B cell (primary cell): ENCODE results near the gene PBXIP1. TPM values are rescaled to one million over a fixed set of nuclear protein-coding genes. Genes with fewer than 3 reads are reported as not detected.
"Not testable (repeated sequence)": the region's sequence is repeated elsewhere in the genome, so short reads cannot be mapped to it uniquely, and the experiment has no call there.

ENCODE experiments used
- ATAC-seq: fragments of 200-7000 bp; cut with Tn5 transposase; one replicate; pipeline ENCODE4 v1.10.0; 2021; ENCODE audit warnings: low read depth, mild to moderate bottlenecking, moderate number of reproducible peaks, moderate library complexity
- CTCF ChIA-PET: fragments of 350-600 bp; sonication (Branson Sonifier 250); formaldehyde crosslinking; loops from one replicate; lab custom pipeline; 2021; ENCODE audit warnings: antibody characterized with exemption, inconsistent platforms; lab: Charles Lee
- POLR2A ChIA-PET: fragments of 350-600 bp; sonication (Branson Sonifier 250); formaldehyde crosslinking; loops from one replicate; lab custom pipeline; 2021; ENCODE audit warnings: antibody characterized with exemption; lab: Charles Lee
- DNase-seq: peaks from one replicate; pipeline ENCODE4 v3.0.0; 2013
- H2AFZ ChIP-seq: 2 replicates; pipeline ENCODE4 v1.6.1; 2012; ENCODE audit warnings: mild to moderate bottlenecking, low read depth, low read length; ENCODE audit not compliant: insufficient read depth, poor library complexity, severe bottlenecking
- H3K27ac ChIP-seq, 2 donors: 1 replicate in 1 of 2; 2 replicates in 1 of 2; pipeline ENCODE4 v1.5.1; 2012 to 2013; ENCODE audit warnings: low read length in 2 of 2, mild to moderate bottlenecking in 2 of 2, moderate library complexity in 1 of 2
- H3K27me3 ChIP-seq, 4 experiments: fragments of 200-600 bp in 1 of 4; sonication (generic) in 1 of 4; replicated peaks in 1 of 4; 1 replicate in 2 of 4; 2 replicates in 2 of 4; pipeline versions ENCODE4 v1.6.1 to v1.7.0; 2013 to 2016; ENCODE audit warnings: low read length in 3 of 4, mild to moderate bottlenecking in 2 of 4, mixed read lengths in 1 of 4, moderate library complexity in 1 of 4; ENCODE audit not compliant: insufficient read depth in 4 of 4, control insufficient read depth in 3 of 4; ENCODE audit errors: control extremely low read depth in 1 of 4
- H3K36me3 ChIP-seq, 2 experiments: replicated peaks in 1 of 2; 1 replicate in 1 of 2; 2 replicates in 1 of 2; pipeline versions ENCODE4 v1.6.1 to v1.7.1; 2013; ENCODE audit warnings: low read length in 1 of 2; ENCODE audit not compliant: insufficient read depth in 2 of 2, control insufficient read depth in 1 of 2; ENCODE audit errors: control extremely low read depth in 1 of 2, extremely low read depth in 1 of 2
- H3K4me1 ChIP-seq, 2 donors: fragments of 200-600 bp in 1 of 2; sonication (generic) in 1 of 2; 1 replicate in 1 of 2; 2 replicates in 1 of 2; pipeline versions ENCODE4 v1.5.1 to v1.6.1; 2013 to 2017; ENCODE audit warnings: low read length in 2 of 2; ENCODE audit not compliant: control insufficient read depth in 2 of 2, insufficient read depth in 2 of 2
- H3K4me2 ChIP-seq: replicated peaks from 2 replicates; pipeline ENCODE3; 2012; ENCODE audit warnings: mild to moderate bottlenecking, low read depth, low read length; ENCODE audit not compliant: poor library complexity, severe bottlenecking
- H3K4me3 ChIP-seq, 5 experiments: fragments of 200-600 bp in 1 of 5; sonication (generic) in 1 of 5; 1 replicate in 3 of 5; 2 replicates in 2 of 5; pipeline versions ENCODE4 v1.5.1 to v1.7.0; 2011 to 2016; ENCODE audit warnings: low read length in 4 of 5, mild to moderate bottlenecking in 4 of 5, low read depth in 2 of 5, control low read depth in 1 of 5, moderate library complexity in 1 of 5; ENCODE audit not compliant: insufficient read depth in 1 of 5; ENCODE audit errors: control extremely low read depth in 1 of 5, extremely low read depth in 1 of 5
- H3K79me2 ChIP-seq: fragments of 200-600 bp; sonication (generic); one replicate; pipeline ENCODE4 v1.6.0; 2016; ENCODE audit warnings: low read length; ENCODE audit not compliant: control insufficient read depth, insufficient read depth
- H3K9ac ChIP-seq: fragments of 200-600 bp; sonication (generic); 2 replicates; pipeline ENCODE4 v1.6.1; 2017; ENCODE audit warnings: mild to moderate bottlenecking, low read length, moderate library complexity
- H3K9me3 ChIP-seq, 3 donors: one replicate each; pipeline versions ENCODE4 v1.6.1 to v1.7.1; 2013; ENCODE audit warnings: low read length in 2 of 3; ENCODE audit not compliant: control insufficient read depth in 2 of 3, insufficient read depth in 1 of 3; ENCODE audit errors: control extremely low read depth in 1 of 3
- H4K20me1 ChIP-seq: 2 replicates; pipeline ENCODE4 v1.6.0; 2012; ENCODE audit warnings: mild to moderate bottlenecking, low read length; ENCODE audit not compliant: insufficient read depth, control insufficient read depth, poor library complexity, severe bottlenecking
- H3K27ac Mint-ChIP-seq: one replicate; pipeline ENCODE4 v1.8.0; 2021; ENCODE audit warnings: mixed read lengths
- H3K27me3 Mint-ChIP-seq: one replicate; pipeline ENCODE4 v1.8.0; 2021; ENCODE audit warnings: mixed read lengths
- H3K4me1 Mint-ChIP-seq: one replicate; pipeline ENCODE4 v1.8.0; 2021; ENCODE audit warnings: mixed read lengths
- H3K4me3 Mint-ChIP-seq: one replicate; pipeline ENCODE4 v1.8.0; 2021; ENCODE audit warnings: mixed read lengths
- H3K9me3 Mint-ChIP-seq: one replicate; pipeline ENCODE4 v1.8.0; 2022; ENCODE audit warnings: mixed read lengths; ENCODE audit not compliant: insufficient read depth
- EZH2 ChIP-seq: IDR thresholded peaks from 2 replicates; pipeline ENCODE4 v1.6.1; 2012; ENCODE audit warnings: borderline replicate concordance, low read depth, mild to moderate bottlenecking, moderate library complexity, low read length; ENCODE audit not compliant: insufficient read depth, poor library complexity, severe bottlenecking
- WGBS: methylation state at CpG from one replicate; pipeline ENCODE4 v1.1.5; 2013; ENCODE audit warnings: missing lambda C conversion rate; ENCODE audit not compliant: insufficient coverage; 5-methylcytosine and 5-hydroxymethylcytosine counted together
- intact Hi-C: fragments of 100-400 bp; cut with micrococcal nuclease; formaldehyde crosslinking; loops from one replicate; pipeline ENCODE4 v1.10.0; 2022
- polyA plus RNA-seq: library from polyadenylated mRNA; depleted of rRNA; stranded (reverse); fragments of >200 nt; gene quantifications from 2 replicates; pipeline ENCODE4 v1.2.3, GENCODE V29; 2012
- total RNA-seq, 2 donors: library from RNA; stranded (reverse); fragments of 120-200 nt in 1 of 2; gene quantifications; 1 replicate in 1 of 2; 2 replicates in 1 of 2; pipeline versions ENCODE4 v1.2.3 to v1.2.4, GENCODE V29; 2013 to 2022
- TF ChIP-seq, protein P1 (sequence below): fragments of 200-600 bp; IDR thresholded peaks from one replicate; pipeline ENCODE4 v1.8.0; 2022; ENCODE audit warnings: antibody characterized with exemption, mild to moderate bottlenecking

The PBXIP1 gene
- total and polyA plus RNA-seq, 2 donors (not counting 1 experiment from before 2014, with no cell fraction given) = 77.6 to 212 TPM

DNA sequence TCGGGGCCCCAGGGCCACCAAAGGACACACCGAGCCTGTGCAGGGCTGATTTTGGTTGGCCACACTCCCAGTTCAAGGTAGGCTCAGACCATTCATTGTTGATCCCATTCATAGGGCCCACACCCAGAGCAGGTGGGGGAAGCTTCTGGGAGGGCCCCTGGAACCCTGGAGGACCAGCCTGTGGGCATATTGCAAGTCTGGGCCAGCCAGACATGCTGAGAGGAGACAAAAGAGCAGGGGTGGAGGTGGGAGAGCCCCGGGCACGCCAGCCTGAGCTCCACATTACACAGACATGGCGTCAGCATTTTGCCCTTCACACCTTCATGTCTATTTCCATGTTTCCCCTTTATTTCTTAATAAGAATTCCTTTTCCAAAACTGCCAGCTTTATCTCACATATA, 45.0 kb downstream of the PBXIP1 start:
- no peak overlapping the region for H3K27ac ChIP-seq
- DNase-seq (no peak), ATAC-seq (no peak)
- no peak overlapping the region for H3K9ac ChIP-seq
- TF ChIP-seq, protein P1, sequence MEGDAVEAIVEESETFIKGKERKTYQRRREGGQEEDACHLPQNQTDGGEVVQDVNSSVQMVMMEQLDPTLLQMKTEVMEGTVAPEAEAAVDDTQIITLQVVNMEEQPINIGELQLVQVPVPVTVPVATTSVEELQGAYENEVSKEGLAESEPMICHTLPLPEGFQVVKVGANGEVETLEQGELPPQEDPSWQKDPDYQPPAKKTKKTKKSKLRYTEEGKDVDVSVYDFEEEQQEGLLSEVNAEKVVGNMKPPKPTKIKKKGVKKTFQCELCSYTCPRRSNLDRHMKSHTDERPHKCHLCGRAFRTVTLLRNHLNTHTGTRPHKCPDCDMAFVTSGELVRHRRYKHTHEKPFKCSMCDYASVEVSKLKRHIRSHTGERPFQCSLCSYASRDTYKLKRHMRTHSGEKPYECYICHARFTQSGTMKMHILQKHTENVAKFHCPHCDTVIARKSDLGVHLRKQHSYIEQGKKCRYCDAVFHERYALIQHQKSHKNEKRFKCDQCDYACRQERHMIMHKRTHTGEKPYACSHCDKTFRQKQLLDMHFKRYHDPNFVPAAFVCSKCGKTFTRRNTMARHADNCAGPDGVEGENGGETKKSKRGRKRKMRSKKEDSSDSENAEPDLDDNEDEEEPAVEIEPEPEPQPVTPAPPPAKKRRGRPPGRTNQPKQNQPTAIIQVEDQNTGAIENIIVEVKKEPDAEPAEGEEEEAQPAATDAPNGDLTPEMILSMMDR = no peak
- TF ChIP-seq EZH2 = no peak
- no peak overlapping the region for H3K4me3 Mint-ChIP-seq
- H3K79me2 ChIP-seq = no peaks in the 10 kb centered on the region
- H2AFZ ChIP-seq = no peak overlapping the region
- H3K4me3 ChIP-seq = no peak overlapping the region
- no peaks in the 10 kb centered on the region for H3K27me3 ChIP-seq
- intact Hi-C loops = no loop called here
- POLR2A ChIA-PET = no interaction called here
- no peaks in the 10 kb centered on the region for H3K4me1 ChIP-seq
- no peaks in the 10 kb centered on the region for H3K4me1 Mint-ChIP-seq
- no peaks in the 10 kb centered on the region for H3K9me3 Mint-ChIP-seq
- H3K9me3 ChIP-seq = no peaks in the 10 kb centered on the region
- WGBS = 96% methylated on average over 5 of the region's 5 CpGs
- CTCF ChIA-PET = no interaction called here
- no peaks in the 10 kb centered on the region for H3K27me3 Mint-ChIP-seq
- H3K27ac Mint-ChIP-seq = no peak overlapping the region
- H3K36me3 ChIP-seq = no peaks in the 10 kb centered on the region
- H3K4me2 ChIP-seq = no peak overlapping the region
- no peaks in the 10 kb centered on the region for H4K20me1 ChIP-seq

DNA sequence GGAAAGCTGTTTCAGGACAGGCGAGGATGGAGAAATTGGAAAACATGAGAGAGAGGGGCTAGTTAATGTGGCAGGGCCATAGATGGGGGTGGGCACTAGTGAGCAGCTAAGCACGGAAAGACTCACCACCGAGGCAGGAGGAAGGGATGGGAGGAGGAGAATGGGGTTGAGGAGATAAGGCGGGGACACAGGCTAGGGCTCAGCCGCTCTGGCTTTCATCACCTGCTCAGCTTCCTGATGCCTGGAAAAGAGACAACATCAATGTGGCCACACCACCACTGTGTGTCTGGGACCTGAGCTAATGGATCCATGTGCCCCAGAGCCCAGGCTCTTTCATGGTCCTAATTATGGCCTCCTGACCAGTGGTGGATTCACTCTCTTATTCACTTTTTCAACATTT, 47.0 kb downstream of the PBXIP1 start:
- intact Hi-C loops = no loop called here
- Mint-ChIP-seq H3K27ac (no peak overlapping the region), H3K9me3 (no peaks in the 10 kb centered on the region), H3K4me1 (no peaks in the 10 kb centered on the region), H3K4me3 (no peak overlapping the region), H3K27me3 (no peaks in the 10 kb centered on the region)
- no peak overlapping the region for H2AFZ ChIP-seq
- no peak overlapping the region for H3K4me2 ChIP-seq
- no peak overlapping the region for H3K27ac ChIP-seq
- no peaks in the 10 kb centered on the region for H4K20me1 ChIP-seq
- no peak for ATAC-seq
- no peaks in the 10 kb centered on the region for H3K27me3 ChIP-seq
- H3K36me3 ChIP-seq = no peaks in the 10 kb centered on the region
- no peaks in the 10 kb centered on the region for H3K9me3 ChIP-seq
- no peak overlapping the region for H3K4me3 ChIP-seq
- 97% methylated on average over 5 of the region's 5 CpGs for WGBS
- no peaks in the 10 kb centered on the region for H3K4me1 ChIP-seq
- POLR2A ChIA-PET = interaction anchor here (0.5 kb wide), 1 partner anchor 65 kb away, joined by 6 read pairs; no protein-coding TSS in a partner anchor
- H3K9ac ChIP-seq = no peak overlapping the region
- CTCF ChIA-PET = interaction anchor here (1.2 kb wide), 1 partner anchor 12 kb away, joined by 3 read pairs; no protein-coding TSS in a partner anchor
- DNase-seq = no peak
- H3K79me2 ChIP-seq = no peaks in the 10 kb centered on the region
- no peak for TF ChIP-seq EZH2
- TF ChIP-seq, protein P1 = no peak

DNA sequence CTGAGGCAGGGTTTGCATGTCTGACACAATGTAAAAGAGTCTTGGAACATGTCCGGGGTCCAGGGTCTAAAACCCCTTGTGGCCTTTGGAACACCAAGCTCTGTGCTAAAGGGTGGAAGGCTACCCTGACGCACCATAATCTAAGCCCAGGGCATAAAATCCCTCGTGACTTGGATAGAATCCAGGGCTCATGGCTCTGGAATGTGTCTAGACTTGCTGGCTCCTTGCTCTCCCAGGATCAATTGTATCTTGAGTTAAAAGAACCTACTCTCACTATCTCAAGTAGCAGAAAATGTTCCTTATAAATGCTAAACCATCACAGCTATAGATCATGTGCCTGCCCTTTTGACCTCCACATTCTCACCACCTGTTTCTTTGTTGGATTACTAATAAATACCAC, 47.8 kb downstream of the PBXIP1 start:
- H3K27me3 ChIP-seq, H3K4me2 ChIP-seq, H3K9me3 ChIP-seq, H3K9me3 Mint-ChIP-seq, H3K27me3 Mint-ChIP-seq, H3K36me3 ChIP-seq, H3K4me3 ChIP-seq, H4K20me1 ChIP-seq, ATAC-seq, H3K27ac Mint-ChIP-seq, H3K4me1 ChIP-seq, H3K4me1 Mint-ChIP-seq, intact Hi-C loops, H3K79me2 ChIP-seq, DNase-seq, H3K9ac ChIP-seq, H2AFZ ChIP-seq, CTCF ChIA-PET, H3K4me3 Mint-ChIP-seq, H3K27ac ChIP-seq: not testable (repeated sequence)
- POLR2A ChIA-PET = interaction anchor here (0.5 kb wide), 1 partner anchor 65 kb away, joined by 6 read pairs; no protein-coding TSS in a partner anchor
- WGBS = no CpG with 5 or more reads among the region's 3 CpGs
